Inflammatory macrophage treated with lipopolysaccharide for 1 hour (primary cell): Measurements from ENCODE around the gene FAM170B.

ENCODE experiments used
- DNase-seq, 2 donors: peaks; one replicate each; pipeline ENCODE4 v3.0.0-alpha.2; 2020 to 2022

FAM170B gene

DNA sequence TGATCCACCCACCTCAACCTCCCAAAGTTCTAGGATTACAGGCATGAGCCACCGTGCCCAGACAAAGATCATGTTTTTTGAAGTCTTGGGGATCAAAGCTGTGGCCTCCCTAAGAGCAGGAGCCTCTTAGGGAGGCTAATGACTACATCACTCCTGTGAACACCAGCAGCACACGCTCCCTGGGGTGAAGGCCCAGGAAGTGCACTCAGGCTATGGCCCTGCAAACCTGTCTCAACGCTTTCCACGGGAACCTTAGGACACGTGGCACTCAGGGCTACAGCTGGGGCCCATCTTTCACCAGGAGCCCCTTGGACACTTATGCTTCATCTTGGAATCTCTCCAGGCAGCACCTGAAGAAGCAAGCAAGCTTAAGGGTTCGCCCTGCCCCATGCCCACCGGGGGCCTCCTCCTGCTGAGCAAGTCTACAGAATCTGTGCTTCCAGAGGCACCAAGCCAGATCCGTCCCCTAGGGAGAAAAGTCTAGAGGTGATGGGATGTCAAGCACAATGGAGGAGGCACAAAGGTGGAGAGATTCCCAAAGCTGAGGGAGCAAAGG is 36.9 kb downstream of the FAM170B start:
- DNase-seq, result no peak

DNA sequence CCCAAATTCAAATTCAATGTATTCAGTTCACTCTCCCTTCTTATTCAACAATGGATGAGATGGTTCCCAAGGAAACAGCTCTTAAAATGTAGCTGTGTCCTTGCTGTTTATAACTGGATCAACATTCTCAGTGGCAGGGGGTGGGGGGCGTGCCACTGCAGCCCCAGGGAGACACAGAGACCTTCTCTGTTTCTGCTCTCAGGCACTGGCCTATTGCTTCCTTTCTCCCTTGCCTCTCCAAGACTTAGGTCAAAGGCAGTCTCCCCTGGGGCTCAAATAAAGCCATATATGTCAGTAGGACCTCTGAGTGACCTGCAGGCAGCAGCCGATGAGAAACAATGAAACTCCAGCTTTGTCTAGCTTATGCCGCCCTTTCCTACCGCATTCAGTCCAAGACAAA is 39.2 kb downstream of the FAM170B start:
- no peak for DNase-seq

DNA sequence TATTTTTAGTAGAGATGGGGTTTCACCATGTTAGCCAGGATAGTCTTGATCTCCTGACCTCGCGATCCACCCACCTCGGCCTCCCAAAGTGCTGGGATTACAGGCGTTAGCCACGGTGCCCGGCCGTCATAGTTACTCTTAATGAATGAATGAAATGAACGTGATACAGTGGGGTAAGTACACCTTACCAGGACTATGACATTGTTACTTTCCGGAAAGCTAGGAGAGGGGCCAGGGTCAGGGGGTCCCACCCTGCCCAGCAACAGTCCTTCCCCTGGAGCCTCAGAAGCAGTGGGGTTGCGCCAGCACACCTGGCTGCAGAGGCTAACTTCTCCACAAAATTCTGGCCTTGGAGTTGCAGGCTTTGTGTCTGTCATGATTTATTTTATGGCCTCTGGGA is 39.9 kb downstream of the FAM170B start:
- DNase-seq, result no peak

DNA sequence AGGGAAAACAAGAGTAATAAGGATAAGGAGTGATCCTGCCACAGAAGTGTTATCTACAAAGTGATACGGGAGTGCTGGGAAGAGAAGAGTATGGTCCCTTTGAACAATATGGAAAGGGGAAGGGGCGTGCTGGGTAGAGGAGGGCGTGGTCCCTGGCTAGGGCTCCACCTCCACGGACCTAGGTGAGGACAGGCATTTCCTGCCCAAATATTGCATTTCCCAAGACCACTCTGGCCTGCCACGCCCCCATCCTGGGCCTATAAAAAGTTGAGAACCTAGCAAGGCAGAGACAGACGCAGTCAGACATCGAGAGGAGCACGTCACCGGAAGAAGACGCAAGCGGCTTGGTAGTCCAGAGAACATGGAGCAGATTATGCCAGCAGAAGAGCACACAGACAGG is 41.3 kb downstream of the FAM170B start:
- no peak for DNase-seq

DNA sequence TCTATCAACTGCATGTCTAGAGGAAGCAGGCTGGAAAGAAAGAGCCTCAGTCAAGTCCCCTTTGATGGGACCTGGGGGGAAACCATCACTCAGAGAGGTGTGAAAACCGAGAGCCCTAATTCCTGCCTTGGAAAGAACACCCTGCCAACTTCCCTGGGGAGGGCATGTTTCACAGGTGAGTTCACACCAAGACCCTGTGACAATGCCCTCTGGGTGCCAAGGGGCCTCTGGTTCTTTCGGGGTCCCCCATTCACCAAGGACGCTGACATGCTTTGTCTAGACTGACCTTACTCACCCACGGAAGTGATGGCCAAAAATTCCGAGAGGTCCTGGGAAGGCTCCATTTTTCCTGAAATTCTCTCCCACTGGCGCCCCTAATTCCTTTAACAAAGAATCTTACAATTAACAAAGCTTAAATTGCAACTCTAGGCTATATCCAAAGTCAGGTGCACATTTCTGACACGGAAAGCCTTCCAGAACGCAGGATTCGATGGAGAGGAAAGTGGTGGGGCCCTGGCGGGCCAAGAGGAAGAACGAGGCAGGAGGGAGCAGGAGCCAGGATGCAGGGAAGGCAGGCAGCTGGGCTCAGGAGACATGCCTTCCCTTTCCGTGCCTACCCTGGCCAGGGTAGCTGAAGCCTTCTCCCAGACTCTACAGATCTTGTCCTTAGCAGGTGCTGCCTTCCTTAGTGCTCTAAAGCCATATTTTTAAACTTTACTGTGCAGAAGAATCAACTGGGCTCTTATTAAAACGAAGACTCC is 42.2 kb downstream of the FAM170B start:
- DNase-seq, result no peak

DNA sequence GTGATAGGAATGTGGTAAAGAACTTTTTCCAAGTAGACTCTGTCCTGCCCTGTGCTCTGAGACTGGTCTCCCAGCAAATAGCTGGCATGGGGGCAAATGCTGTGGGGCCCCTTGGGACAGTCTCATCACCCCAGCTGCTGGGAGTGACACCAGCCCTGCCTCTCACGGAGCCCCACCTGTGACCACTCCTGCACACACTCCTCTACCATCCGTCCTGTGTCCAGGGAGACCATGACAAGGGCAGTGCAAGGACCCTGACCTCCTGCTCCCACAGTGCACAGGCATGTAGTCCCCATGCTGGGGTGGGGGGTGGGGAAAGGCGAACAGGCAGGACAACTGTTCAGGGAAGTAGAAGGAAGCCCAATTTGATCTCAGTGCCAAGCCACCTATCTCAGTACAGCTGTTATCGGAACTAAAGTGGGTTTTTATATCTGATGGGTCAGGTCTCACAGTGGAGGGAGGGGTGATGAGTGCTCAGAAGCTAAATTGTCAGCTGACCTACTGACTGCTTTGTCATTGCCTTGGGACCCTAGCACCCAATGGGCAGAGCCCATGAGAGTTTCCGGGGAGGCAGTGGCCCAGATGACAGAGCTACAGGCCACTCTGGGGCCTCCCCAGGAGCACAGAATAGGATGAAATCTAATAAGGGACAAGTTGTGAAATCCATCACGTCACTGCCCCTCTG is 43.0 kb downstream of the FAM170B start:
- DNase-seq, result no peak

DNA sequence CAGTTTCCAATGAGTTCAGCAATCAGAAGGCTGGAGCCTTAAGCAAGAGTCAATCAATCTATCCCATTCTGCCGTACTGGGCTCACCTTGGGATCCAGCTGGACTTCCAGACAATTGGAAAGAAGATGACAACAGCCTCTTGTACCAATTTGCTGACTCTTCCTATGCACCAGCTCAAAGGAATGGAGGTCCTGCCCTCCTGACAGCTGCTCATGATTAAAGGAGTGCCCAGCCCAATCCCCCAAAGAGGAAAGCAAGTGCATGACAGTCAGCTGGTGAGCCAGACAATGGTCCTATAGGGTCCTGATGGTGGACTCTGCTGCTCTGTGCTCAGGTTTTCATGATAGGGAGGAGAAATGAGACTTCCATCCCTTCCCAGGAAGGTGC is 43.6 kb downstream of the FAM170B start:
- no peak for DNase-seq

DNA sequence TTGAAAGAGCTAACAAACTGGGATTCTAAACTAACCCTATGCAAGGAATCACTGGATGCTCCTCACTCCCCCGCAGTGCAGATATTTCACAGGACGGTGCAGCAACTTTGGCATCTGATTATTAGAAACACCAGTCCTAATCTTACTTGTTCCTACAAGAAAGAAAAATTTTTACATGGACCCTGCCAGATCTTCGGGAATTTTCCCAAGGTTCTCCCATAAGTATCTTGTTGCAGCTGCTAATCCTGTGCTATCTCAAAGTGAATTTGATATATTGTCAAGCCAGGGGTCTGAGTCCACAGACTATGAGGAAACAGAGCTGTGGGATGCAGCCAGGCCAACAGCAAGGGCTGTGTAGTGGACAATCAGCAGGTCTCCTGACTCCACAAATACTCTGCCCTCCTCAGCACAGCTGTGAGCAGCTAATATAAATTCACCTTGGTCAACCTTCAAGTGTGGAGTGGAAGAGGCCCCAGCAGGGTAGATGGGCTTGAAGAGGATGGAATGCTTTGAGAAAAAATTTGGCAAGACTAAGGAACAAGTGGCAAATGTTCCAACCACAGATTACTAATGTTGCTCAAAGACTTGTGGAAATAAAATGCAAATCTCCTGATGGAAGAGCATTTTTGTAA is 44.1 kb downstream of the FAM170B start:
- DNase-seq, result no peak

DNA sequence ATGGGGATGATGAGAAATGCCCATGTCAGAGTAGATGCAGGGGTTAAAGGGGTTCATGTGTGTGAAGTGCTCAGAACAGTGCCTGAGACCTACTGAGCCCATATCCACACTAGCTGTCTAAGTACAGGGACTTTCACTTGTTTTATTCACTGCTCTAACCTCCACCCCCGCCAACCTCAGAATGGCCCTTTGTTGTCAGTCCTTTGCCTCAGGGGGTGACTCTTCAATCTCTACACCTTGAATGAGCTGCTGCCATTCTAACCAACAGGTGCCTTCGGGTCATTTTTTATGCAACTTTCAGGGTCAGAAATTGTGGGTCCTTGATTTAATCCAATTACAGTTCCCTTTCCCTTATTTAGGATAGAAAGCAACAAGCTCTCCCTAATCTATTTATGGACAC is 44.7 kb downstream of the FAM170B start:
- DNase-seq, result no peak

DNA sequence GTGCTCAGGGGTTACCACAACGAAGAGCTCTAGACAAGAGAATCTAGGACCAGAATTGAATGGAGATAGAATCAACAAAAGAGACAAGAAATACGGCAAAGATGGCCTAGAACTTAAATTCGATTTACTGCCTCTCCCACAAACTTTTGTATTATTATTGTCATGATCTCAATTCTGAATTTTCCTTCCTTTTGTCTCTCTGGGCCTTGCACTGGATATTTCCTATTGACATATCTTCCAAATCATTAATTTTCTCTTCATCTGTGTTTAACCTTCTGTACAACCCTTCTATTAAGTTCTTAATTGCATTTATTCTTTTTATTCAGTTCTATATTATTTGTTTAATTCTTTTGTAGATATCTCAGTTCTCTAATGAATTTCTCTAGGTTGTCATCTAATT is 46.9 kb downstream of the FAM170B start:
- DNase-seq, result no peak

DNA sequence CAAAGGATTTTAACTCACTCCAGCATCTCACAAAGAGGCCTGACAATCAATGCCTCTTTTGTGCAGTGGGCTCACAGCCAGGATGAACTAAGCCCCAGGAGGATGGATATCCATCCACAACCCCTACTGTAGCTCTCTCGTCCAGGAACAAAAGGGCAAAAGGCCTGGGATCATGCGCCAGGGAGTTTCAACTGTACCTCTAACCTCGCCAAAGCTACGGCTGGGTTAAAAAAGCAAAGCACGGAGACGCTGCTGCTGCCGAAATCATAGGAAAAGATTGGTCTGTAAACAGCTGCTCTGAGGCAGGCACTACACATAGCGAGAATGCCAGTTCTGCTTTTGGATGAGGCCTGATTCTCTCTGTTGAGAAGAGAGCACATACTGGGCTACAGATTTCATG is 50.6 kb downstream of the FAM170B start:
- DNase-seq, result no peak

DNA sequence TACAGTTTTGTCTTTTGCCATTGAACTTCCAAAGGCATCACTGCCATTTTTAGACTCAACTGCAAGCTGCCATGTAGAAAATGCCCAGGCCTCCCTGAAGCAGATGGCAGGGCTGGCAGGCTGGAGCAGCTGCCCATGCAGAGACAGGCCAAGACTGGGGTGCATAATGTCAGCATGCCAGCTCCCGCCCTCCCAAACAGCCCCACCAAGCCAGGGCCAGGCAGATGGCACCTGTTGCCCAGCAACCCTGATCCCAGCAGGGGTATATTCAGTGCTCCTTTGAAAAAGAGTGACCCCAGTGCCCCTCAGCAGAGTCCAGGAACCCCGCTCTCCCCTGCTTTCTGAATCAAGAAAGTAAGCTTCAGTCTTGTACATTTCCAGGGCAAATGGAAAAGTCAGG is 51.1 kb downstream of the FAM170B start:
- no peak for DNase-seq

DNA sequence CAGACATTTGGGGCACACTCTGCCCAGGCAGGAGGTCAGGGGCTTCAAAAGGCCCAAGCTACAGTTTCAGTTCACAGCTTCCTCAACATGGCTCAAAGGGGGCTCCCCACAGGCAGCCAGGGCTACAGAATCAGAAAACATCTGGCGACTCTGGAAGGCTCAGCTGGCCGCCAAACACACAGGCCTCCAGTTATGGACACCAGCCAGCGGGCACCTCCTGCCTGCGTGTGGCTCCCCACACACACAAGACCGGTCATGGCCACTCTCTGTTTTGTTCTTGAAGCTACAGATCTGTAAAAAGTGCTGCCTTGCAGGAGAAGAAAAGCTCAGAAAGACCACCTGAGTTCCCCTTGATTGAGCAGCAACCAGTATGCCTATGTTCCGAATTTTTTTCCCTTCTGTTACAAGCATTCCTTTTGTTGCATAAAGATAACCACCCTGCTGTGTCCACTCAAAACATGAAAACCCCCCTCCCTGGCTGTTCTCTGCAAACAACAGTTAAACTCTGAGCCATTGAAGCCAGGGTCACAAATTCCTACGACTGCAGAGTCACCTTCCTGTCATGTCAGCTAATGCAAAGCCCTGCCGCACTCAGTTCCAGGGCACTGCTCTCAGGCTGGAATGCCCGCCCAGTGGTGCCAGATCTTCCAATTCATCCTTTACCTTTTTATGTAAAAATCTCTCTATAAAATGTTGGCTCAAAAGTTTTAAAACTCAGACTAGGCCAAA is 52.1 kb downstream of the FAM170B start:
- DNase-seq, result no peak
